Liver (tissue), 9 donors: ENCODE results near the gene GUCA2A. TPM values are rescaled to one million over a fixed set of nuclear protein-coding genes. Genes with fewer than 3 reads are reported as not detected.

Experiments used
- DNase-seq: peaks from one replicate; pipeline ENCODE4 v3.0.0-alpha.2; 2017; ENCODE audit warnings: low spot score
- H3K27ac ChIP-seq, 2 donors: one replicate each; pipeline ENCODE4 v1.7.0; 2013; ENCODE audit warnings: inconsistent platforms in 2 of 2, low read length in 2 of 2, control low read depth in 1 of 2, low read depth in 1 of 2, mild to moderate bottlenecking in 1 of 2
- H3K27me3 ChIP-seq, 4 donors: one replicate each; pipeline versions ENCODE4 v1.6.1 to v1.7.0; 2013; ENCODE audit warnings: low read length in 3 of 4, inconsistent platforms in 1 of 4, mild to moderate bottlenecking in 1 of 4, moderate library complexity in 1 of 4; ENCODE audit not compliant: control insufficient read depth in 4 of 4, insufficient read depth in 4 of 4
- H3K36me3 ChIP-seq, 4 donors: one replicate each; pipeline versions ENCODE4 v1.6.1 to v1.7.0; 2013; ENCODE audit warnings: low read length in 3 of 4, mild to moderate bottlenecking in 3 of 4, low read depth in 1 of 4, moderate library complexity in 1 of 4; ENCODE audit not compliant: control insufficient read depth in 4 of 4, insufficient read depth in 3 of 4
- H3K4me1 ChIP-seq, 4 donors: one replicate each; pipeline versions ENCODE4 v1.6.1 to v1.7.0; 2013; ENCODE audit warnings: low read length in 3 of 4, mild to moderate bottlenecking in 3 of 4, moderate library complexity in 1 of 4; ENCODE audit not compliant: control insufficient read depth in 4 of 4, insufficient read depth in 4 of 4
- H3K4me3 ChIP-seq, 3 donors: one replicate each; pipeline versions ENCODE4 v1.6.1 to v1.7.0; 2013; ENCODE audit warnings: low read length in 3 of 3, control low read depth in 1 of 3, low read depth in 1 of 3, mild to moderate bottlenecking in 1 of 3
- H3K9ac ChIP-seq, 2 donors: one replicate each; pipeline ENCODE4 v1.7.0; 2013; ENCODE audit warnings: low read length in 2 of 2, mild to moderate bottlenecking in 2 of 2, moderate library complexity in 2 of 2, control low read depth in 1 of 2, low read depth in 1 of 2
- H3K9me3 ChIP-seq, 4 donors: one replicate each; pipeline versions ENCODE4 v1.6.1 to v1.7.0; 2013; ENCODE audit warnings: low read length in 3 of 4; ENCODE audit not compliant: control insufficient read depth in 4 of 4
- ATF3 ChIP-seq: IDR thresholded peaks from 2 replicates; pipeline ENCODE4 v1.6.1; 2016; ENCODE audit warnings: antibody characterized with exemption
- CTCF ChIP-seq: fragments of 150-350 bp; IDR thresholded peaks from 2 replicates; pipeline ENCODE4 v1.5.1; 2017; ENCODE audit warnings: improper control_type of control experiment, low read depth, low read length; ENCODE audit not compliant: missing input control
- EGR1 ChIP-seq, 2 donors: IDR thresholded peaks; 2 replicates each; pipeline ENCODE4 v1.6.1; 2016 to 2018; ENCODE audit warnings: antibody characterized with exemption in 2 of 2, low read depth in 2 of 2
- FOXA1 ChIP-seq: IDR thresholded peaks from 2 replicates; pipeline ENCODE4 v1.6.1; 2016; ENCODE audit warnings: antibody characterized with exemption
- FOXA2 ChIP-seq: IDR thresholded peaks from 2 replicates; pipeline ENCODE4 v1.6.1; 2016; ENCODE audit warnings: antibody characterized with exemption
- GABPA ChIP-seq, 2 donors: IDR thresholded peaks in 1 of 2; conservative IDR thresholded peaks in 1 of 2; 2 replicates each; pipeline ENCODE4 v1.6.1; 2016; ENCODE audit warnings: antibody characterized with exemption in 2 of 2, mild to moderate bottlenecking in 1 of 2, moderate library complexity in 1 of 2
- HNF4A ChIP-seq, 2 donors: conservative IDR thresholded peaks; 2 replicates each; pipeline ENCODE4 v1.6.1; 2016; ENCODE audit warnings: antibody characterized with exemption in 2 of 2, mild to moderate bottlenecking in 2 of 2
- HNF4G ChIP-seq: IDR thresholded peaks from 2 replicates; pipeline ENCODE4 v1.6.1; 2016; ENCODE audit warnings: antibody characterized with exemption
- JUND ChIP-seq, 2 donors: IDR thresholded peaks; 2 replicates each; pipeline ENCODE4 v1.6.1; 2016; ENCODE audit warnings: antibody characterized with exemption in 2 of 2
- MAX ChIP-seq: IDR thresholded peaks from 2 replicates; pipeline ENCODE4 v1.6.1; 2016; ENCODE audit warnings: antibody characterized with exemption
- NR2F2 ChIP-seq: IDR thresholded peaks from 2 replicates; pipeline ENCODE4 v1.6.1; 2016; ENCODE audit warnings: antibody characterized with exemption
- RAD21 ChIP-seq, 2 donors: IDR thresholded peaks; 2 replicates each; pipeline ENCODE4 v1.6.1; 2016; ENCODE audit warnings: antibody characterized with exemption in 2 of 2, mild to moderate bottlenecking in 2 of 2
- REST ChIP-seq: IDR thresholded peaks from 2 replicates; pipeline ENCODE4 v1.6.1; 2016; ENCODE audit warnings: antibody characterized with exemption, mild to moderate bottlenecking
- RXRA ChIP-seq, 2 donors: IDR thresholded peaks; 2 replicates each; pipeline ENCODE4 v1.6.1; 2017 to 2018; ENCODE audit warnings: antibody characterized with exemption in 2 of 2, mild to moderate bottlenecking in 1 of 2
- SP1 ChIP-seq: IDR thresholded peaks from 2 replicates; pipeline ENCODE4 v1.6.1; 2018; ENCODE audit warnings: antibody characterized with exemption, mild to moderate bottlenecking
- TAF1 ChIP-seq: conservative IDR thresholded peaks from 2 replicates; pipeline ENCODE4 v1.6.1; 2016; ENCODE audit warnings: antibody characterized with exemption, mild to moderate bottlenecking
- YY1 ChIP-seq: IDR thresholded peaks from 2 replicates; pipeline ENCODE4 v1.6.1; 2016; ENCODE audit warnings: antibody characterized with exemption, mild to moderate bottlenecking
- WGBS: extraction: QIAGEN DNeasy Blood & Tissue Kit; methylation state at CpG from one replicate; pipeline ENCODE4 v1.1.7; 2013; 5-methylcytosine and 5-hydroxymethylcytosine counted together
- polyA plus RNA-seq, 2 donors: library from polyadenylated mRNA; stranded (reverse) in 1 of 2; unstranded in 1 of 2; fragments of 200-250 nt in 1 of 2; fragments of >200 nt in 1 of 2; fragmentation: Nextera tagmentation in 1 of 2; extraction: Ambion mirVana in 1 of 2; gene quantifications; one replicate each; pipeline versions ENCODE4 v1.2.1 to v1.2.3, GENCODE V29; 2013 to 2015
- total RNA-seq, 2 donors: library from RNA; depleted of rRNA; stranded (reverse); fragments of >200 nt; gene quantifications; one replicate each; pipeline ENCODE4 v1.2.3, GENCODE V29; 2014
- TF ChIP-seq, protein P1 (sequence below): IDR thresholded peaks from 2 replicates; pipeline ENCODE4 v1.6.1; 2016; ENCODE audit warnings: antibody characterized with exemption
- donor health status: healthy.
- donor health status: healthy.
- donor health status: healthy.
- donor health status: healthy.
- donor health status: healthy.

GUCA2A gene
- total and polyA plus RNA-seq, 4 donors, result not detected

- H3K4me3 ChIP-seq, result no peak overlapping the region
- H3K36me3 ChIP-seq, result no peaks in the 10 kb centered on the region
- TF ChIP-seq HNF4G (no peak), RAD21 (IDR thresholded peaks at IDR 0.05) (no peak), CTCF (no peak), FOXA2 (no peak), MAX (no peak), EGR1 (IDR thresholded peaks at IDR 0.05; ENCODE audit: low read depth in 2 of 2) (no peak), REST (no peak), FOXA1 (no peak), GABPA (IDR thresholded peaks at IDR 0.05 in 1 of 2, conservative IDR thresholded peaks at IDR 0.05 in 1 of 2) (no peak), JUND (IDR thresholded peaks at IDR 0.05) (no peak), SP1 (no peak), HNF4A (conservative IDR thresholded peaks at IDR 0.05) (no peak), ATF3 (no peak), RXRA (IDR thresholded peaks at IDR 0.05) (no peak), YY1 (no peak), TAF1 (no peak), NR2F2 (no peak)
- TF ChIP-seq, protein P1, sequence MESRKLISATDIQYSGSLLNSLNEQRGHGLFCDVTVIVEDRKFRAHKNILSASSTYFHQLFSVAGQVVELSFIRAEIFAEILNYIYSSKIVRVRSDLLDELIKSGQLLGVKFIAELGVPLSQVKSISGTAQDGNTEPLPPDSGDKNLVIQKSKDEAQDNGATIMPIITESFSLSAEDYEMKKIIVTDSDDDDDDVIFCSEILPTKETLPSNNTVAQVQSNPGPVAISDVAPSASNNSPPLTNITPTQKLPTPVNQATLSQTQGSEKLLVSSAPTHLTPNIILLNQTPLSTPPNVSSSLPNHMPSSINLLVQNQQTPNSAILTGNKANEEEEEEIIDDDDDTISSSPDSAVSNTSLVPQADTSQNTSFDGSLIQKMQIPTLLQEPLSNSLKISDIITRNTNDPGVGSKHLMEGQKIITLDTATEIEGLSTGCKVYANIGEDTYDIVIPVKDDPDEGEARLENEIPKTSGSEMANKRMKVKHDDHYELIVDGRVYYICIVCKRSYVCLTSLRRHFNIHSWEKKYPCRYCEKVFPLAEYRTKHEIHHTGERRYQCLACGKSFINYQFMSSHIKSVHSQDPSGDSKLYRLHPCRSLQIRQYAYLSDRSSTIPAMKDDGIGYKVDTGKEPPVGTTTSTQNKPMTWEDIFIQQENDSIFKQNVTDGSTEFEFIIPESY, result no peak
- WGBS, result 86% methylated on average over 21 of the region's 21 CpGs
- H3K9ac ChIP-seq, result no peak overlapping the region
- no peak overlapping the region for H3K27ac ChIP-seq
- H3K4me1 ChIP-seq, result peaks cover 3 to 11% (median 5%) of the 10 kb centered on the region in 4 donors
- no peaks in the 10 kb centered on the region for H3K27me3 ChIP-seq
- no peak for DNase-seq
- no peaks in the 10 kb centered on the region for H3K9me3 ChIP-seq
Measured at GRCh38 chr1:42167611-42168390, 3.3 kb upstream of the GUCA2A start.
